Measurements from ENCODE around the gene SMAD3.

The SMAD3 gene

DNA sequence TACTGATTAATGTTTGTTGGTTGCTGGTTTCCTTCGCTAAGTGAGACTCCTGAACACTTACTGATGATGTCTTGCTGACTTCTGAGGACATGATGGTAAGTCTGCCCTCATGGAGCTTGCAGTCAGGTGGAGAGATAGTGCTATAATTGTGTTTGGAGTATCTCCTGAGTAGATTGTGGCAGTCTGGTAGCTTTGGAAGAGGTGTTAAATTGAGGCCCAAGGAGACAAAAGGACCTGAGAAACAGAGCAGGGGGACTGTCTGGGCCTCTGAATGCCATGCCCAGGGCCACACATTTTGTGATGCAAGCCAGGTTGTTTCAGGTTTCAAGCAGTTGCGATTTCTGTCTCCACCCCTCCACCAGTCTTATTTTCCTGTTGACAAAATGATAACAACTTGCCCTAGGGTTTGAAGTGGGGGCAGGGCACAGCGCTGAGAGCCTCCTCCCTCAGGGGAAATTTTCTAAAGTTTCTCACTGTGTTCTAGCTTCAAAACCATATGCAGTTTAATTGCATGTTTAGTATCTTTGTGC lies 16.7 kb downstream of the SMAD3 start:
- DNase-seq (ENCODE audit: low read depth in 1 of 2, low spot score in 1 of 2) = no peak
- in situ Hi-C loops (cut with HindIII; ENCODE audit: low pct_unique_long_range_greater_than_20kb, low sequenced_read_pairs) = no loop called here
- no peak for TF ChIP-seq JUND (IDR thresholded peaks at IDR 0.05; ENCODE audit: low read depth)

GRCh38 chr15:67083135-67083762 lies 17.8 kb downstream of the SMAD3 start:
- in situ Hi-C loops (cut with HindIII; ENCODE audit: low pct_unique_long_range_greater_than_20kb, low sequenced_read_pairs) = no loop called here
- TF ChIP-seq JUND (IDR thresholded peaks at IDR 0.05; ENCODE audit: low read depth) = no peak
- no peak for DNase-seq (ENCODE audit: low read depth in 1 of 2, low spot score in 1 of 2)

DNA sequence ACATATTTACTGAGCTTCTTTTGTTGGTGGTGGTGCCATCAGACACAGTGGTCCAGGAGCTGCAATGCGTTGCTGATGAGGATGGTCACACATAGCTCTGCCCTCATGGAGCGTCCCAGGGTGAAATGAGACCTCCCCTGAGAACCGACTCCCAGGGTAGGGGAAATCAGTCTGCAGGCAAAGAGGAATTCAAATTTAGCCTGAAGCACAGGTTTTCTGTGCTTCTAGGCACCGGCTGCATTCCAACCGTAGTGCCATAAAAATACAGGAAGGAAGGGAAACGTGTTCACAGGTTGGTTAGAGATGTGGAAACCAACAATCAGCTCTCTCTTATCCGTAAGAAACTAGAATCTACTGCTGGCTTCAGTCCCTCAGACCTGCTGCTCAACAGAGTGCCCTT lies 19.2 kb downstream of the SMAD3 start:
- in situ Hi-C loops (cut with HindIII; ENCODE audit: low pct_unique_long_range_greater_than_20kb, low sequenced_read_pairs) = no loop called here
- no peak for TF ChIP-seq JUND (IDR thresholded peaks at IDR 0.05; ENCODE audit: low read depth)
- no peak for DNase-seq (ENCODE audit: low read depth in 1 of 2, low spot score in 1 of 2)

- in situ Hi-C loops (cut with HindIII; ENCODE audit: low pct_unique_long_range_greater_than_20kb, low sequenced_read_pairs) = no loop called here
- DNase-seq (ENCODE audit: low read depth in 1 of 2, low spot score in 1 of 2) = no peak
- TF ChIP-seq JUND (IDR thresholded peaks at IDR 0.05; ENCODE audit: low read depth) = no peak
Observed at GRCh38 chr15:67085237-67085817, 19.9 kb downstream of the SMAD3 start.

DNA sequence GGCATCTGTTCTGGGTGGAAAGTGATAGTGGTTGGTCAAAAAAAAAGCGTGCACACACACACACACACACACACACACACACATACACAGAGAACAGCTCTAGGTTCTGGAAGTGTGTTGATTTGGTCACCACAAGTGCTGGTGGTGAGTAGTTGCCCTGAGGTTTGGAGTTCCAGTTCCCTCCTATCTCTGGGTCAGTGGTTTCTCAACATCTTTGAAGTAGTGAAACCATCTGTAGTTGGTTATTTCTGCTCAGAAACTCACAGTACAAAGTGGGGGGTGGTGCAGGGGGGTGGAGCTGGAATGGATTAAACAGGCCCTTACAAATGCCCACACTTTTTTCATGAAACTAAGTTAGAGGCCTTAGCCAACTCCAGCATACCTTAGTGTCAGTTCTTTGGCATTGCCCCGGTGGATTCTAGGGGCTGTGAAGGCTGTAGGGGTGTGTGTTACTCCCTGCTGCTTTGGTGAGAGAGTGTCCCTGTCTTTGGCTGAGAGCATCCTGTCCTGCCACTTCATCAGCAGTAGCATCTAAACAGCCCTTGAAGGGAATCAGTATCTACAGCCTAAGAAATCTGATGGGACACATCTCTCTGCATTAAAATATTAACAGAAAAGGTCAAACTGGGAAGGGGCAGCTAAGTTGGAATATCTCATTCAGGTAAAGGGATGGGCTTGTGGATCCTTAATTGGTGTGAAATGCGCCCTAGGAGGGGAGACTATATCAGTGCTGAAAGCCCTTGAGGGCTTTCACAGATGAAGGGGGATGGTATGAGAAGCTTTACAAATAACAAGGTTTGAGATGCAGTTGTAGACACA lies 20.6 kb downstream of the SMAD3 start:
- no peak for TF ChIP-seq JUND (IDR thresholded peaks at IDR 0.05; ENCODE audit: low read depth)
- DNase-seq (ENCODE audit: low read depth in 1 of 2, low spot score in 1 of 2) = no peak
- in situ Hi-C loops (cut with HindIII; ENCODE audit: low pct_unique_long_range_greater_than_20kb, low sequenced_read_pairs) = no loop called here

GRCh38 chr15:67086637-67086914 lies 21.2 kb downstream of the SMAD3 start:
- no peak for TF ChIP-seq JUND (IDR thresholded peaks at IDR 0.05; ENCODE audit: low read depth)
- no peak for DNase-seq (ENCODE audit: low read depth in 1 of 2, low spot score in 1 of 2)
- in situ Hi-C loops (cut with HindIII; ENCODE audit: low pct_unique_long_range_greater_than_20kb, low sequenced_read_pairs) = no loop called here

DNA sequence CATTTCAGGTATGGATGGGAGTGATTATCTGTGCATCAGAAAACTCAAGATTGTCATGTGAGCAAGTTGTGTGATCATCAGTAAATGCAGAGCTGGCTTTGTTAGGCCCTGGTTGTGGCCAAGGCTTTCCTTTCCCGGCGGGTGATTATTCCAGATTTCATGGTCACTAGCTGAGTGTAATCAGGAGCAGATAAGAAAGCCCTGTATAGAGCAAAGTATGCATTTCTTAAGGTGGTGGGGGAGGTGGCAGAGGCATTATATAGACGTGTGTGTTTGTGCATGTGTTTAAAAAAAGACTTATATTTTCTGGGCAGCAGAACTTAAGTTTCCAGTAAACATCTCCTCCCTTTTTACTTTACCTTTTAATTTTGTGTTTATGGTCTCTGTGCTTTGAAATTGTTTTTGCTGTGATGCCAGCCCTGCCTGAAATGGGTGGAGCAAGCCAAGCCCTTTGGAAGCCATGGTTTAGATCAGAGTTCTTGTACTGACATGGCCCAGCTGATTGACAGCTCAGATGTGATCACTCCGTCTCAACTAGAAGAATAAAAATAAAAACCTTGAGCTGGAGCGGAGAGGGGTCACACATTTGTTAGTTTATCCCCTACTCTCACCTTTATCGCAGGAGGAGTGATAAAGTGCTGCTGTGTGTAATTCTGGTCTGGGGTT lies 22.2 kb downstream of the SMAD3 start:
- DNase-seq (ENCODE audit: low read depth in 1 of 2, low spot score in 1 of 2) = no peak
- no peak for TF ChIP-seq JUND (IDR thresholded peaks at IDR 0.05; ENCODE audit: low read depth)
- in situ Hi-C loops (cut with HindIII; ENCODE audit: low pct_unique_long_range_greater_than_20kb, low sequenced_read_pairs) = no loop called here

GRCh38 chr15:67089217-67090193 lies 24.1 kb downstream of the SMAD3 start:
- no peak for DNase-seq (ENCODE audit: low read depth in 1 of 2, low spot score in 1 of 2)
- no peak for TF ChIP-seq JUND (IDR thresholded peaks at IDR 0.05; ENCODE audit: low read depth)
- in situ Hi-C loops (cut with HindIII; ENCODE audit: low pct_unique_long_range_greater_than_20kb, low sequenced_read_pairs) = no loop called here

GRCh38 chr15:67090297-67091070 lies 25.1 kb downstream of the SMAD3 start:
- DNase-seq (ENCODE audit: low read depth in 1 of 2, low spot score in 1 of 2) = no peak
- no peak for TF ChIP-seq JUND (IDR thresholded peaks at IDR 0.05; ENCODE audit: low read depth)
- in situ Hi-C loops (cut with HindIII; ENCODE audit: low pct_unique_long_range_greater_than_20kb, low sequenced_read_pairs) = no loop called here

DNA sequence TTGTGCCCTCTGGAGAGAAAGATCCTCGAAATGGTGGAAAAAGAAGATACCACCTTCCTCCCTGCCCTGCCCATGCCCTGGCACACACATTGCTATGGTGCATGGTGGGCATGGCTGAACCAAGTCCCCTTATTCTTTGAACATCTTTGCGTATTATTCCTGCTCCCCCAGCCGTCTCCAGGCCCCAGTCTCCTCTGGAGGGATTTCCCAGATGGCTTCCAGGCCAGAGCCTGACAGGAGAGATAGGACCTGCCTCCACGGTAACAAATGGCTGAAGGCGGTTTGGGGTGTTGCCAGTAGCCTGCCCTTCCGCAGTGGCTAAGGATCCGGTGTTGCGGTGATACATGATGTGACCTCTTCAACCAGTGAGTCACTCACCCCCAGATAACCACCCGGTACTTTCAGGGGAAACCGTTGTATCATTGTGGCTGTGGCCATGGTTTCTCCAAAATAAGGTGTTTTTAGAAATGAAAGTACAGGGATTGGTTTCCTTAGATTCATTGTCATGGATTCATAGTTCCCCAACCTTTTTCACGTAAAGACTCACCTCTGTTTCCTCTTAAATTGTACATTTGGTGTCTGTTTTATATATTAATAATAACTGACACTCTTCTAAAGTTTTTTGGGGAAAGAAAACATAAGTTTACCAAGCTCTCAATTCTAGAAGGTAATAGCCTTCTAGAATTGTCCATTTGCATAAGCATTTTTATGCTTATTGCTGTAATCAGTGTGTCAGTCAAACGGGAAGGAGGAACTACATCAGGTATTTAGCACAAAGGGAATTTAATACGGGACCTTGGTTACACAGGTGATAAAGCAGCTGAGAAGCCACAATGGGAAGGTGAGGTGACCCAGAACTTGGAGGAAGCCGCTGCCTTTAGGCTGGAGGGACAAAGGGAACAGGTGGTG lies 25.9 kb downstream of the SMAD3 start:
- no peak for TF ChIP-seq JUND (IDR thresholded peaks at IDR 0.05; ENCODE audit: low read depth)
- in situ Hi-C loops (cut with HindIII; ENCODE audit: low pct_unique_long_range_greater_than_20kb, low sequenced_read_pairs) = no loop called here
- no peak for DNase-seq (ENCODE audit: low read depth in 1 of 2, low spot score in 1 of 2)
